ENCODE results near the gene GAREM1.

The GAREM1 gene

DNA sequence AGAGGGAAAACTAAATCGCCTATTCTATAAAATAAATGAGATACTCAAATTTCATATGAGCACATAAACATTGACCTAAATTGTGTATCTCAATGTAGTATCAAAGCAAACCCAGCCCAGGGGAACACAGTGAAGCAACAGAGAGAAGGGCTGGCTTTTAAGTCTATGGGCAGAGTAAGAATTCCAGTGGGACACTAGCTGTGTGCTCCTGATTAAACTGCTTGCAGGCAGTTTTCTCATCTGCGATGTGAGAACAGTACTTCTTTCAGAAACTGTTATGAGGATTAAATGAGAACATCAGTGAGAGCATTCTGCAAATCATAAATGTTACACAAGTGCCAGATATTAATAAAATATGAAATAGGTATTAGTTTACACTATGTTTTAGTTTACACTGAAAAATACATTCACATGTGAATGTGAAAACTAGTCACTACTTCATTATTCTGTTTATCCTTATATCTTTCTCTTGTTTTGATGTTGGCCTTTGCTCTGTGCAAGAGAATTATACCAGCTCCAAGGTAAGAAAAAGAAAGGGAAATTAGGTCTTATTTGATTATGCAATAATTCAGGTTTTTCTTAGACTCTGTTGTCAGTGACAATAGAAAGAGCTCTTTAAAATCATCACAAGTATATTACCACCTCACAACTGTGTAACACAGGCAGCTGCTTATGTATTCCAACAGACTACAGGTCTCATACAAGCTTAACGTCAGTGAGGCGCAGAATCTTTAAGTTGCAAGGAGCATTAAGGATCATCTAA, 47.5 kb downstream of the GAREM1 start:
- no peak for DNase-seq

DNA sequence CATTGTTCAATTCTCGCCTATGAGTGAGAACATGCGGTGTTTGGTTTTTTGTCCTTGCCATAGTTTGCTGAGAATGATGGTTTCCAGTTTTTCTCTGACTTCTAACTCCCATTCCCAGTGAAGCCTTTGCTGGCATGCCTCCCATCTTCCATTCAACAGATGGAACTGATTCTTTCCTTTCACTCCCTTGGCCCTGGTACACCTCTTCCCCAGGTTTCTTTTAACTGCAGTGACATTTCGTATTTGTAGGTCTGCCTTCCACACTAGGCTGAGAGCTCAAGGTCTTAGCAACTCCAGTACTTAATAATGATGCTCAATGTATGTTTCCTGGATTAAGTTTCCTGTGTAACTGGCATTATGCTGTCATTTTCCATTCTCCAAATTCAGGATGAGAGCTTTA, 48.5 kb downstream of the GAREM1 start:
- no peak for DNase-seq

DNA sequence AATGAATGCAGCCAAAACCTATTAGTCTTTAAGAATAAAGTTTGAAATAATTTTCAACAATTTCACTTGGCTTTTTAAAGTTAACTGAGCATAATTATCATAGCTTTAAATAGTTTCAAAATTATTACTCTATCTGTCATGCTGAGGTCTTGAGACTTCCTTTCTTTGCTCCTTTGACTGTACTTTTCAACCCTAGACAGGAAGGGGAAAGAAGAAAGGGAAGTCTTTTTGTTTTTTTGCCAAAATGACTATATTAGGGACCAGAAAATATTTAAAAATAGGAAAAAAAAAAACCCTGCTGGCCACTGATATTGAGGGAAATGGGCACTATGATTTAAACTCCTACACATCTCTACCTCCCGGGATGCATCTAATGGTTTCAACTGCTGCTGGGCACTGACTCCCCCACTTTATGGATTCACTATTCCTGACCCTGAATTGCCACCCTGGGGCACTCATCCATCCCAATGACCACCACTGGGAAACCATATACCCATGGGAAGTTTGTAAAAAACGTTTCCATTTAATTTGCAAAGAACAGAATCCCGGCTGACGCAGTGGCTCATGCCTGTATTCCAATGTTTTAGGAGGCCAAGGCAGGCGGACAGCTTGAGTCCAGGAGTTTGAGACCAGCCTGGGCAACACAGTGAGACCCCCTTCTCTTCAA, 50.5 kb downstream of the GAREM1 start:
- no peak for DNase-seq

DNA sequence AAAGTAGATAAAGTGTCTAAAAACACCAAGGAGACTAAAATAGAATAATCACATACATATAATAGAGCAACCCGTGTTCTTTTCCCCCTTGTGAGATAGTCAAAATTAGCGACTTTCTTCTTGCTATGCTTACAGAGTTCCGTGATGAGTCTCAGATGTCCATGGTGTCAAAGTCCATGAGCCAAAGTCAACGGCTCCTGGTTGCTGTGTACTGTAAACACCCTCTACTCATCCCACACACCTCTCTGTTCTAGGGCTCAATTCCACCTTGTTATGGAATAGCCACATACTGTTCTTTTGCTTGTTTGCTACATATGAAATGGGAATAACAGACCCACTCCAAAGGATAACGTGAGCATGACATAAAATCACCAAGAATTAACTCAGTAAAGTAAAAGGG, 52.5 kb downstream of the GAREM1 start:
- DNase-seq: no peak

DNA sequence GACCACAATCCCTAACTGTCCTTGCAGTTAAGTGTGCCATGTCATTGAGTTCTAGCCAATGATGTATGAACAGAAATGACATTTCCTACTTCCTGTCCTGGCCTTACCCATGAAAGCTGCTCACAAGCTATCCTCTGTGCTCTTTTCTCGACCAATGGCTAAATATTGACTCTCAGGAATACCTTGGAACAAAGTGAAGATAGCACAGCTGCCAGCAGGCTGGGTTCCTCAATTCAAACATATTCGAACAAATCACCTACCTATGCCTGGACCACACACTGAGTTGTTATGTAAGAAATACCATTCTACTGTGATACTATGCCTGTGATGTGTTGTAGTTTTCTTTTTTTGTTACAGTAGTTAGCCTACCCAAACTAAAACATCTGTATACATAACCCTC, 65.1 kb downstream of the GAREM1 start:
- no peak for DNase-seq

DNA sequence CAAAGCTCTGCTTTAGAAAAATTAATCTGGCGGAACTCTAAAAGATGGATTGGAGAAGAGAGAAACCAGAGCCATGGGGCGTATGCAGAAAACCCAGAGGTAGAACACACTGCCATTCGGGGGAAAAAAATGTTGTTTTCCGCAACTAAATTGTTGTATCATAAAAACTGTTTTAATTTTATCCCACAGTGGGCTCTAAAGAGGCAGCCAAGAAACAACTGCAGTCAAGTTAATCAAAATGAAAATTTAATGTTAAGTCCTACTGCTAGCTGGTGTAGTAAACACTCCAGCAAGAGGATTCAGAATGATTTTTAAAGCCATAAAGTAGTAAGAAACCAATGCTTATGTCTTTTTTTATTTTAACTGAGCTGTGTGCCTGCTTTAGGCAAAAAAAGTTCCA, 69.1 kb downstream of the GAREM1 start:
- DNase-seq: no peak

DNA sequence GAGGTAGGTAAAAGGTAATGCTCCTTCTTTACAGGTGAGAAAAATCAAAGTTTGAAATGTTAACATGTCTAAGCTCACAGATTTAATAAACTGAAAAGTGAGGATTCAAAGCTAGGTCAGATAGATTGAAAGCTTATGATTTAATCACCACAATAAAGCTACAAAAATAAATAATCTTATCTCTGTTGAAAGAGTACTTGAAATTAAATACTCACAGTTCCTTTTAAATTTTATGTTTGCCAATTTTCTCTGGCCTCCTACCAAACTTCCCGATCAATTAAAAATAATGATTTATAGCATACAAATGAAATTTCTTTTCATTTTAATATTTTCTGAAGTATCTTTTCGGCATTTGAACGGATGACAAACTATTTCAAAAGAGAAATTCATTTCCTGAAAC, 77.3 kb downstream of the GAREM1 start:
- DNase-seq: no peak

DNA sequence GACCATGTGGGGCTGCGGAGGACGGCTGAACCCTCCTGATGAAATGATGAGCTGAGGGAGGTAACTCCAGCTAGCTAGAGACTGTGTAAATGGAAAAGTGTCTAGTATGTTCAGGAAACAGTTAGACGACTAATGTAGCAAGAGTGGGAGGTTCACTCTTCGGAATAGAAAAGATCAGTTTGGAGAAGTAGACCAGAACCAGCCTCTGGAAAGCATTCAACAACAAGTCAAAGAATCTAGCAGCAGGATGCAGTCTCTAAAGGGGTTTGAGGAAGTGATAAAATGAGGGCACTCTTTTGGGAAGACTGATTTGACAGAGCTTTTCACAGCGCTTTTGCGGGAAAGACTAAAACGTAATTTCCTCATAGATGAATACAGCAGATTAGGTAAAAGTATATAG, 79.6 kb downstream of the GAREM1 start:
- no peak for DNase-seq

DNA sequence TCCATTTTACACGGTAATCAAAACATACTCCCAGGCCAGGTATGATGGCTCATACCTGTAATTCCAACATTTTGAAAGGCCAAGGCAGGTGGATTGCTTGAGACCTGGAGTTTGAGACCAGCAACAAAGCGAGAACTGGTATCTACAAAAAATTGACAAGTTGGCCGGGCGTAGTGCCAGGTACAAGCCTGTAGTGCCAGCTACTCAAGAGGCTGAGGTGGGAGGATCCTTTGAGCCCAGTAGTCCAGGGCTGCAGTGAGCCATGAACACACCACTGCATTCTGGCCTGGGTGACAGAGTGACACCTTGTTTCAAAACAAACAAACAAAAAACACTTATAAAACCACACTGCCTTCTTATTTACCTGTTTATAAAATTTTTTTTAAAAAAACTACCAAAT, 80.8 kb downstream of the GAREM1 start:
- DNase-seq: no peak

DNA sequence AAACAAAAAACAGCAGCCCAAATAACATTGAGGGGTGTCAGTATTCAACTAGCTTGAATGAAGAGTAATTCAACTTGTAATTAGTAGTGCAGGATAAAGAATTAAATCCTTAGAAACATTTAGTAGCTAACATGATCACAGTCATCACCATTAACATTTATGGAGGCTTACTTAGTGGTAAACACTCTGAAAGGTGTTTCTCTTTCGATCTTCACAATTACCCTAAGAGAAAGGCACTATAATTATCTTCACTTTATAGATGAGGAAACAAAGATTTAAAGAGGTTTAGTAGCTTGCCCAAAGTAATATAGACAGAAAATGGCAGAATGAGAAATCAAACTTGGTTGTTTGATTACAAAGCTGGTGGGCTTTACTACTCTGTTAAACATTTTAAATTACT, 81.5 kb downstream of the GAREM1 start:
- no peak for DNase-seq

DNA sequence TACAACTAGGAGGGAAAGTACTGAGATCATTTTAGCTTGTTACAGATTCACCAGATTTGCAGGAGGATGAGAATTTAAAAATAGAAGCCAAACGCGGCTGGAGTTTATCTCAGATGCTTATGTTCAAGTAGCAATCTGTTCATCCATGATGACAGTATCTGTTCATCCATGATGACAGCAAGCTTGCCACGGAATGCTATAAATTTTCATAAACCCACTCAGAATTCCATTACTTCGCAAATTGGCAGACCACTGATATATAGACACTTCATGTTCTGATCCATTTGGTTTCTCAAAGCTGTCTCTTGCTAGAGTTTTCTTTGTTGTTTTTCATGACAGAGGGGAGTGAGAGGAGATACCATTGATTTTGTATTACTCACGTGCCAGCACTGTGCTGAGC, 84.2 kb downstream of the GAREM1 start:
- no peak for DNase-seq

DNA sequence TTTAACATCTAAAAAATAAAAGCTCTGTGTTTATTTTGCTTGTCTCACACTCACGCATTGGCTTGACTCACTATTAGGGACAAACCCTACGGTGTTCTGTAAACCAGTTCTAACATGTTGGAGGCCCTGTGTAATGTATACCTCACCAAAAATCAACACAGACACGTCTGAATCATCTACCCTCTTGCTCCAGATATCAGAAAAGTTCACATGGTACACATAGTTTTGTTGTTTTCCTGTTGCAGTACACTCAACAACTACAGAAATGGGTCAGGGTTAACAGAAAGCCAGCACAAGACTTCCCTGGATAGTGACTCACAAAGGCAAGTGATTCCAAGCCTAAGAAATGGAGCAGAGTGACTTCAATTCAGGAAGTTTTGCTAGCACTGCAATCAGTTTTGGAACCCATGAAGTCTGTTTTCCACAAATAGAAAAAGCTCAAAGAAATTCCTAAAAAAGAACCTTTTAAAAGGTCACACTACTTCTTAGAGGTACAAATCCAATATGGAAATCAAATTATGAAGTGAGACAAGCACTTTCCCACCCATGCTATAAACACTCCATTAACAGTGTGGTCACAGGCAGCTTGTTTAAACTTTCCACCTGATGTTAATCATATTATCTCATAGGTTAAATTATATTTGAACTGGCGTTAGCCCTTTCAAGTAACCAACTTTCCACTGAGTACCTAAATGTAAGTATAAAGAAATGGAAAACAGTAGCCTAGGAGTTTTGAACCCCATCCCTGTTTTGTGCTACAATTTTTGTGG, 87.4 kb downstream of the GAREM1 start:
- no peak for DNase-seq

DNA sequence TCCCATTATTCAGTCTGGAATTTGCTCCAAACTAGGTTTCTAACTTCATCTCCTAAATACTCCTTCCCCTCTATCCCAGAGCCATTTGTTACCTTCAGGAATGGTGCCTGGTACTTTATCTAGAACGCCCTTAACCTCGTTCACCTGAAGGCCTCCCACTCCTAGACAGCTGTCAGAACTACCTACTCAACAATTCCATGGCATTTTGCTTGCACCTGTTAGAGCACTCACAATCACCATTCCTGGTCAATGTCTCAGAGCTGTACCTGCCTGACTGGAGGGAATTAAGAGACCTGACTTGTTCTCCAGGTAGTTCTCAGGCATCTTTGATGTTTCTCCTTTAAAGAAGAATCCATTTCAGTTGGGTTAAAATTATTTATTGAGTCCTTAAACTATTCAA, 88.9 kb downstream of the GAREM1 start:
- no peak for DNase-seq

DNA sequence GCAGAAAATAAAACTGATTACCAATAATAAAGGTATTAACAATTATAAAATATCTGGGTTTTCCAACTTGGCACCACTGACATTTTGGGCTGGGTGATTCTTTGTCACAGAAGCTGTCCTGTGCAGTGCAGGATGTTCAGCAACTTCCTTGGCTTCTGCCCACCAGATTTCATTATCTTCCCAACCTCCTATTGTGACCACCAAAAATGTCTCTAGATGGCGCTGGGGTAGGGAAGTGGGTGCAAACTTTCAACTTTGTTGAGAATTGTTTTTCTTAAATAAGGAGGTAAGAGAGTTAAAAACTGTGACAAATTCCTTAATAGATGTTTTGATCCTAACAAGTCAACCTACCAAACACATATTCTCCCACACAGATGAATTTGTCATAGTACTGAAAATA, 90.1 kb downstream of the GAREM1 start:
- DNase-seq: no peak

DNA sequence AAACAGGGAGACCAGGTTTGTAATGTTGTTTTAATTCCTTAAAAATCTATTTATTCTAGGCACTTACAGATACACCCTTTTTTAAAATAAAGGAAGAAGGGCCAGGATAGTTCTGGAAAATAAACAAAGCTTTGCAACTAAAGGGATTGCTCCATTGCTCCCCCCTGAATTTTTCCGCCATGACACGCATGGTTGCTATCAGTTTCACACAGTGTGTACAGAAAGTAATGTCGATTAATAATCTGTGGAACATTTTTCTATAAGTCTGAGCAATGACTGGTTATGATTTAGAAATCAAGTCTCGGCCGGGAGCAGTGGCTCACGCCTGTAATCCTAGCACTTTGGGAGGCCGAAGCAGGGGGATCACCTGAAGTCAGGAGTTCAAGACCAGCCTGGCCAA, 90.8 kb downstream of the GAREM1 start:
- no peak for DNase-seq

DNA sequence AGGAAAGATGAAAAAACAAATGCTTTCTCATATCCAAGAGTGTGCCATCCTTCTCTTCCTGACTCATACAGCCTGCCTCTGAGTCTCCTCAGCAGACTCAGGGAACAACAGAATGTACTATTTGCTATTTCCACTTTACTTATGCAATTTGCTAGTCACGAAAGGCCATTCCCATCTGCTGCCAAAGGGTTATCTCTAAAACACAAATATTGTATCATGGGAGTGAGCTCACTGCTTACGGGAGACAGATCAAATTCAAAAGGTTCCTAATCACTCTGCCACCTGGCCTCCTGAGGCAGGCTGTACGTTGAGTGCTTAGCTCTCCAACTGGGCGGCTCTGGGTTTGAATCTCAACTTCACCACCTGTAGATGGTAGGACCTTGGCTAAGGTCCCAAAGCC, 92.0 kb downstream of the GAREM1 start:
- no peak for DNase-seq

DNA sequence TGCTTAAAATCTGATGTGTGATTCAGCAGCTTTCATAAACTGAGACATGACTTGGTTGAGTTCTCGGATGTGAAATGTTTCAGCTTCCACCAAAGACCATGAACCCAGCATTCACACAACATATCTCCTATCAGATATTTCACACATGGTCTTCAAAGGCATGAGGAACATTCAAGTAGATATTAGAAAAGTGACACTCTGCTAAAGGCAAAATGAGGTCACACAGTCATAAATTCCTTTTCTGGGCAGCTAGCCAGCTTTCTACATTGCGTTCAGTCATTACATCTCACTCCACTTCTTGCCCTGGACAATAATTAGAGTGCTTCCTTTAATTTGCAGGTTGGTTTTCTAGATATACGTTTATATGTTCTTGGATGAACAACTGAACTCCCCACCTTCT, 96.7 kb downstream of the GAREM1 start:
- peak; percentile 60 for DNase-seq

DNA sequence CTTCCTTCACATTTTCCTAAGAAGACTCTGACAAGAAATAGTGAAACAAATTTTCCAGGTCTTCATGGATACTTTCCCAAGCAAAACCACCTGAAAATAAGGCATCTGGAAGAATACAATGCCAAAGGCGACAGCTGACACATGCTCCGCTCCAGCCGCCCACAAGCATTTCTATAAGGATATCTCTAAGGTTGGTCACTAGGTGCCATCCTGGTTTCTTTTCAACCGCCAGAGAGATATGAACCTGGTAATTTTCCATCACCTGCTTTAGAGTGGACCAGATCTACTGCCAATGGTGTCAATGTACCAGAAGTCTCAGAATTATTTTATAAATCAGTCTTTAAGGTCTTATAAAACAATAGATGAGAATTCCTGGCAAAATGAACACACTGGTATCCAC, 97.2 kb downstream of the GAREM1 start:
- no peak for DNase-seq

DNA sequence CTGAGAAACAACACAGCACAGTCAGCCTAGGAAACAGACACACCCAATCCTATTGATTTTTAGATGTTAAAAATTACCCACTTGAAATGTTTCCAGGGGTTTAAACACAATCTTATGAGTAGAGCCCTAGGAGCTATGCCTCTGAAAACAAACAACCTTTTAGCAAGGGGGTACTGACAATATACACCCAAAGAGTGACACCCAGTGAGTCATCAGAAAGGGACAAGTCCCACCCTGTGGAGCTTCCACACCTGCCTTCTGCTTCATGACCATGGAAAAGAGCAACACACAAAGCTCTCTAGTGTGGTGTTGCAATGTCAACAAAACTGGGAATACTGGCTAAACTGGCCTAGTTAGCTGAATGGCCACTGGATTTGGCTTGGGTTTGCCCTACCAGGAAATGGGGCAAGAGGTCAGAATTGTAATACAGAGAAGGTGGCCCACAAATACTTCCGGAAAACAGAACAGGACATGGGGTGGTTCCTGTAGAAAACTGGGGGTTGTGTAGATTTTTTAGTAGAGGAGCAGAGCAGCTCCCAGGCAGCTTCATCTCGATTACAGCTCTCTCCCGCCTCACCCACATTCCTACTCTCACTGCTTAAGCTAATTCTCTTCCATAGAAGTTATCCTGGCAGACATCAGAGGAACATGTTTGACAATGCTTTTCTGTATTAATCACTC, 98.2 kb downstream of the GAREM1 start:
- no peak for DNase-seq

DNA sequence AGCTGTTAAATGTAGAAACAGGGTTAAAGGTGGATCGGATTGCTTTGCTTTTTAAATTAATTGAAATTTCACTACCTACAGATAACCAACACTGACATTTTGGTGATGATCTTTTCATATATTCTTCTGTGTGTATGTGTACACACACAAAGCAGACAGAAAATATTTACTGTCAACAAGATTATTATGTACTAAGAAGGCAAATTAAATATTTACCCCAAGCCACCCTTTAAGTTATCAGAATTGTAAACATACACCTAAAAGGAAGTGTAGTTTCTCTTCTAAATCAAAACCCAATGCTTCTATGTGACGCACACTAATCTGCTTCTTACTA, 98.7 kb downstream of the GAREM1 start:
- no peak for DNase-seq

DNA sequence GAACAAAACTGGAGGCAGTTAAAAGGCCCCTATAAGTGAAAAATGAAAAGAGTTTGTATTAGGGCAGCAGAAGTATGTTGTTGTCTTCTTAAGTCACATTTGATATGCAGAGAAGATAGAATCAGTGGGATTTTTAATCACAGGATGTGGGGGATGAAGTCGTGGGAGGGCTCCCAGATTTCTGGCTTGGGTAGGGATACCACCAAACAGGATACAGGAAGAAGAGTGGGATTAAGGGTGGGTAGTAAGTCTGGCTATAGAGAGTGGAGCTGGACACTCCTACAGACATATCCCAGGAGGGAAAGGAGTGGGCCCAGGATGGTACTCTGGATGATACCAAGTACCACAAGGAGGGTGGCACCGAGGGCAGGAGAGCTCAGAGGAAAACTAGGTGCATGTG, 99.3 kb downstream of the GAREM1 start:
- no peak for DNase-seq

DNA sequence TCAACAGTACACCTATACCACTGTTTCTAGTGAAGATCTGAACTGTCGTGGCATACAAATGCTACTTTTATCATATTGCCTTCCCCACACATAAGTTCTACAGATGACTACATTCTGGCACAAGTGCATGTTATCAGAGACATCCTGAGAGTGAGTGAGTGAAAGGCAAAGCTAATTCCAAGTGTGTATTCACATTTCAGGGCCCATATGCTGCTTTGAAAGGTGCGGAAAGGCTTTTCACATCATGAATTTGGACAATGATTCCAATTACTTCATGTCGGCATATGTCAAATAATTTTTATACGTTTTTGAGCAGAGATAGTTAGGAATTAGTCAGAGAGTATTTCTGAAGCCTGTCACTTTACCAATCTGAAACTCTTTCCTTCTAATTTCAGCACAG, 101.7 kb downstream of the GAREM1 start:
- peak; percentile 29 for DNase-seq

DNA sequence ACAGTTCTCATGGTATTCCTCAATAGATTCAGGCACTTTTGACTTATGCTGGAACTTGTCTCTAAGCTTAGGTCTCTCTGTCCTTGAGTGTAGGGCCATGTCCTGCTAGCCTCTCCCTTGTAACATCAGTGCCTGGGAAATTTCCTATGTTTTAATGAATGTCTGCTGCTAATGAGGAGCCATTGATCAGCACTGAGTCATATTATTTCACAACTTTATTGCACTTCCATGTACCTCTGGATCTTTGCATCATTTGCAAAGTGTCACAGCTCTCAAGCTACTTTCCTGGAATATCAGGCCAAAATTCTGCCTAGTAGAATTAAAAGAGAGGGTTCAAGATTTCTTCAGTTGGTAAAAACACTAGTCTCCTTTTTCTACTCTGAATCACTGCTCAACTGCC, 102.5 kb downstream of the GAREM1 start:
- no peak for DNase-seq
